Measurements from ENCODE around the gene EIF4G3. TPM values are rescaled to one million over a fixed set of nuclear protein-coding genes. Genes with fewer than 3 reads are reported as not detected.

EIF4G3 gene
- total RNA-seq, 2 donors from 2014 or later, result 70.3 to 70.5 TPM

GRCh38 chr1:20871419-20871818 is 305.3 kb downstream of the EIF4G3 start:
- intact Hi-C loops (cut with DNase I), result no loop called here

DNA sequence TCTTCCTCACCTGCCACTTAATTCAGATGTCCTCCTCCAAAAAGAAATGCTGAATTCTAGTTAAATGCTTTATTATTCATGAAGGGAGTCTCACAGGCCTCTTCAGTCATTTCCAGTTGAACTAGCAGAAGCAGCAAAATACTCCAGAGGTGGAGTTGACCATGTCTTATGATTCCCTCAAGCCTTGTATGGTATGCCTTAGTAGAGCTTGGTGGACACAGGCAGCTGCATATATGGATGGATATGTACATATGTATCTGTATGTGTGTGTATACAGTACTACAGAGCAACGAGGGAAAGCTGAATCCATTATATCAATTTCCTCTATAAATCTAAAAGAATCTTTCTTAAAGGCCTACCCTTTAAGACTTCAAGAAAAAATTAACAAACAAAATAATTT is 306.0 kb downstream of the EIF4G3 start:
- no peak for DNase-seq
- H3K4me3 ChIP-seq, result no peak overlapping the region
- no peaks in the 10 kb centered on the region for H3K36me3 ChIP-seq
- TF ChIP-seq, protein P1, sequence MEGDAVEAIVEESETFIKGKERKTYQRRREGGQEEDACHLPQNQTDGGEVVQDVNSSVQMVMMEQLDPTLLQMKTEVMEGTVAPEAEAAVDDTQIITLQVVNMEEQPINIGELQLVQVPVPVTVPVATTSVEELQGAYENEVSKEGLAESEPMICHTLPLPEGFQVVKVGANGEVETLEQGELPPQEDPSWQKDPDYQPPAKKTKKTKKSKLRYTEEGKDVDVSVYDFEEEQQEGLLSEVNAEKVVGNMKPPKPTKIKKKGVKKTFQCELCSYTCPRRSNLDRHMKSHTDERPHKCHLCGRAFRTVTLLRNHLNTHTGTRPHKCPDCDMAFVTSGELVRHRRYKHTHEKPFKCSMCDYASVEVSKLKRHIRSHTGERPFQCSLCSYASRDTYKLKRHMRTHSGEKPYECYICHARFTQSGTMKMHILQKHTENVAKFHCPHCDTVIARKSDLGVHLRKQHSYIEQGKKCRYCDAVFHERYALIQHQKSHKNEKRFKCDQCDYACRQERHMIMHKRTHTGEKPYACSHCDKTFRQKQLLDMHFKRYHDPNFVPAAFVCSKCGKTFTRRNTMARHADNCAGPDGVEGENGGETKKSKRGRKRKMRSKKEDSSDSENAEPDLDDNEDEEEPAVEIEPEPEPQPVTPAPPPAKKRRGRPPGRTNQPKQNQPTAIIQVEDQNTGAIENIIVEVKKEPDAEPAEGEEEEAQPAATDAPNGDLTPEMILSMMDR (IDR thresholded peaks at IDR 0.05), result no peak
- intact Hi-C loops (cut with DNase I), result no loop called here
- H3K27ac ChIP-seq, result no peak overlapping the region
- H3K9me3 ChIP-seq, result no peaks in the 10 kb centered on the region
- no peaks in the 10 kb centered on the region for H3K4me1 ChIP-seq
- H3K27me3 ChIP-seq, result no peaks in the 10 kb centered on the region
- no peak overlapping the region for H3K9ac ChIP-seq (ENCODE audit: low read depth in 2 of 2, low read length in 2 of 2)

More at GRCh38 chr1:20871419-20871818, 305.3 kb downstream of the EIF4G3 start:
- Histone ChIP-seq H3K9me3 (no peaks in the 10 kb centered on the region), H3K36me3 (no peaks in the 10 kb centered on the region), H3K9ac (ENCODE audit: low read depth in 2 of 2, low read length in 2 of 2) (no peak overlapping the region), H3K27ac (no peak overlapping the region), H3K27me3 (no peaks in the 10 kb centered on the region), H3K4me3 (no peak overlapping the region), H3K4me1 (no peaks in the 10 kb centered on the region)
- TF ChIP-seq, protein P1 (IDR thresholded peaks at IDR 0.05), result no peak
- no peak for DNase-seq

DNA sequence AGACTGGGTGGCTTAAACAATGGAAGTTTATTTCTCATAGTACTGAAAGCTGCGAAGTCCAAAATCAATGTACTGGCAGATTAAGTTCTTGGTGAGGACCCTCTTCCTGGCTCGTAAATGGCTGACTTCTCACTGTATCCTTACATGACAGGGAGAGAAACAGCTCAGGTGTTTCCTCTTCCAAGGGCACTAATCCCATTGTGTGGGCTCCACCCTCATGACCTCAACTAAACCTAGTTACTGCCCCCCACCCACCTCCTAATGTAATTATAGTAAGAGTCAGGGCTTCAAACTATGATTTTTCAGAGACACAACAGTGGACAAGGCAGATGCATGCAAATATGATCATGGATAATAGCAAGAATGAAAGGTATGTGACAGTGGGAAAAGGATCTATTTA is 308.4 kb downstream of the EIF4G3 start:
- H3K9ac ChIP-seq (ENCODE audit: low read depth in 2 of 2, low read length in 2 of 2), result no peak overlapping the region
- H3K27ac ChIP-seq, result no peak overlapping the region
- TF ChIP-seq, protein P1 (IDR thresholded peaks at IDR 0.05), result no peak
- H3K9me3 ChIP-seq, result no peaks in the 10 kb centered on the region
- no peak overlapping the region for H3K4me3 ChIP-seq
- H3K4me1 ChIP-seq, result no peaks in the 10 kb centered on the region
- H3K36me3 ChIP-seq, result peaks cover 7% of the 10 kb centered on the region
- H3K27me3 ChIP-seq, result no peaks in the 10 kb centered on the region
- intact Hi-C loops (cut with DNase I), result no loop called here
- DNase-seq, result no peak

DNA sequence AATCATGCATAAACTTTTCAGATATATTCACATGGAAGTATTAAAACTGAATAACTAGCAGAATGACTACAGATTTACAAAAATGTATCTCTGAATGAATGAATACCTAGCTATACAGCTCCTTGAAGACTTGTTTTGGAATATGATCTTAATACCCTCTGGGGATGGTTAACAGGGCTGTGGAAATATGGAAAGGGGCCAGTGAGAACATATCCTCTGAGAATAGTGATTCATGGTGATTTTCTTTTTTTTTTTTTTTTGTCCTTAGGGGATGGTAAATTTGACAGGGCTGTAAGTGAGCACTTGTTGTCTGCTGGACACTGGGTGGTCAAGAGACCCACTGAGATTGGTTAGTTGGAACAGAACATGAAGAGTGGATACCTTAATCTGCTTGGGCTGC is 308.9 kb downstream of the EIF4G3 start:
- intact Hi-C loops (cut with DNase I), result no loop called here
- no peak overlapping the region for H3K27ac ChIP-seq

GRCh38 chr1:20867062-20867461 is 309.6 kb downstream of the EIF4G3 start:
- DNase-seq, result no peak
- intact Hi-C loops (cut with DNase I), result no loop called here
- H3K9me3 ChIP-seq, result no peaks in the 10 kb centered on the region
- H3K4me3 ChIP-seq, result no peak overlapping the region
- peaks cover 7% of the 10 kb centered on the region for H3K36me3 ChIP-seq
- no peaks in the 10 kb centered on the region for H3K27me3 ChIP-seq
- TF ChIP-seq, protein P1 (IDR thresholded peaks at IDR 0.05), result no peak
- H3K4me1 ChIP-seq, result no peaks in the 10 kb centered on the region
- no peak overlapping the region for H3K9ac ChIP-seq (ENCODE audit: low read depth in 2 of 2, low read length in 2 of 2)
- H3K27ac ChIP-seq, result no peak overlapping the region

More for the DNA sequence above, 308.9 kb downstream of the EIF4G3 start:
- no peak overlapping the region for H3K9ac ChIP-seq (ENCODE audit: low read depth in 2 of 2, low read length in 2 of 2)
- no peak for DNase-seq
- TF ChIP-seq, protein P1 (IDR thresholded peaks at IDR 0.05), result no peak
- H3K4me1 ChIP-seq, result no peaks in the 10 kb centered on the region
- H3K9me3 ChIP-seq, result no peaks in the 10 kb centered on the region
- H3K27me3 ChIP-seq, result no peaks in the 10 kb centered on the region
- H3K4me3 ChIP-seq, result no peak overlapping the region
- H3K36me3 ChIP-seq, result peaks cover 7% of the 10 kb centered on the region
